ENCODE measurements around the gene APOC3.

Gene APOC3

DNA sequence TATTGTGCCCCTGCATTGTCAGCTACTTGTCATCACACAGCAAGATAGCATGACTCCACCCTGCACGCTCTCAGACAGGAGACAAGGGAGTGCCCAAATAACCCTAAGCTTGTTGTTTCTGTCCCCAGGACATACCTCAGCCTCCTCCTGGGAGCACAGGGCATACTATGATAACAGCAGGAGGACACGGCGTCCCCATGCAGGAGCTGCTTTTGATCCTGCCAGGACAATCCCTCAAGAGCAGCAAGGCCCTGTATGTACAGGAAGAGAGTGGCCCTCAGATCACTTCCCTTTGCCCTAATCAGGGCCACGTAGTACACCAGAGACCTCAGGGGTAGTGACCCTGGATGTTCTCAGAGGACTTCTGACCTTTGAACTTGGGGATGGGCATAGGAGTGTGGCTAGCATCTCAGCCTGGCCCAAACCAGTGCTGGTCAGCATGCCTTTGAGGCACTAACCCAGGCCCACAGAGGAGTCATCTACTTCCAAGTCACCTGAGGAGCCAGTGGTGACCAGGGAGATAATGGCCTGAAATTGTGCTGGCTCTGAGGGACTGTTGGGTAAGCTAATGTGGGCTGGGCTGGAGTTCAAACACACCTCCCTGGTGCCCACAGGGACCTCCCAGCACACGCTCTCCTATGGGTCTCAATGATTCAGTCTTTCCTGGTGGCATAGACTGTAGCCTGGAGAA is 15.8 kb upstream of the APOC3 start:
- no peak for DNase-seq
- no peak overlapping the region for H3K27ac ChIP-seq

GRCh38 chr11:116814502-116814901 is 15.2 kb upstream of the APOC3 start:
- DNase-seq: no peak
- TF ChIP-seq, protein P1, sequence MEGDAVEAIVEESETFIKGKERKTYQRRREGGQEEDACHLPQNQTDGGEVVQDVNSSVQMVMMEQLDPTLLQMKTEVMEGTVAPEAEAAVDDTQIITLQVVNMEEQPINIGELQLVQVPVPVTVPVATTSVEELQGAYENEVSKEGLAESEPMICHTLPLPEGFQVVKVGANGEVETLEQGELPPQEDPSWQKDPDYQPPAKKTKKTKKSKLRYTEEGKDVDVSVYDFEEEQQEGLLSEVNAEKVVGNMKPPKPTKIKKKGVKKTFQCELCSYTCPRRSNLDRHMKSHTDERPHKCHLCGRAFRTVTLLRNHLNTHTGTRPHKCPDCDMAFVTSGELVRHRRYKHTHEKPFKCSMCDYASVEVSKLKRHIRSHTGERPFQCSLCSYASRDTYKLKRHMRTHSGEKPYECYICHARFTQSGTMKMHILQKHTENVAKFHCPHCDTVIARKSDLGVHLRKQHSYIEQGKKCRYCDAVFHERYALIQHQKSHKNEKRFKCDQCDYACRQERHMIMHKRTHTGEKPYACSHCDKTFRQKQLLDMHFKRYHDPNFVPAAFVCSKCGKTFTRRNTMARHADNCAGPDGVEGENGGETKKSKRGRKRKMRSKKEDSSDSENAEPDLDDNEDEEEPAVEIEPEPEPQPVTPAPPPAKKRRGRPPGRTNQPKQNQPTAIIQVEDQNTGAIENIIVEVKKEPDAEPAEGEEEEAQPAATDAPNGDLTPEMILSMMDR (IDR thresholded peaks at IDR 0.05; ENCODE audit: low read depth, low read length): no peak
- no peaks in the 10 kb centered on the region for H3K9me3 ChIP-seq (ENCODE audit: severe bottlenecking)
- no peaks in the 10 kb centered on the region for H3K27me3 ChIP-seq (ENCODE audit: insufficient read depth, low read depth, severe bottlenecking)
- no peak overlapping the region for H3K27ac ChIP-seq
- no peak overlapping the region for H3K4me3 ChIP-seq (ENCODE audit: low read depth, low read length)
- no peaks in the 10 kb centered on the region for H3K36me3 ChIP-seq

More for the DNA sequence above, 15.8 kb upstream of the APOC3 start:
- TF ChIP-seq, protein P1 (IDR thresholded peaks at IDR 0.05; ENCODE audit: low read depth, low read length): no peak
- Histone ChIP-seq H3K9me3 (ENCODE audit: severe bottlenecking) (no peaks in the 10 kb centered on the region), H3K36me3 (no peaks in the 10 kb centered on the region), H3K4me3 (ENCODE audit: low read depth, low read length) (no peak overlapping the region), H3K27me3 (ENCODE audit: insufficient read depth, low read depth, severe bottlenecking) (no peaks in the 10 kb centered on the region)

DNA sequence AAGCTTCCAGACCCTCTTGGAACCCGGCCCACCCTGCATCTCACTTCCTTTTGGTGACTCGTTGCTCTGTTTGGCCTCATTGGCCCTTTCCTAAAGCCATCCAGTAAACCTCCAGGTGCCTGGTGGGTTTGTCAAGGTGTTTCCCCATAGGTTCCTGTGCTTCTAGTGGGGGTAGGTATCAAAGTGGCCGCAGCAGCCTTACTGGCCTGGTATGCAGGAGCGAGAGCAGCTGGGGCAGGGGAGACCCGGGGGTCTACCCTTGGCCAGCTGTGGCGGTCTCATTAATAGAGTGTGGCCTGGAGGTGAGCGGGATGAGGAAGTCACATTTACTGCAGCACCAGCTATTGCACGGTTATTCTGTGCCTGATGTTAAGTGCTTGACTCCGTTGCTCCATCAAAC is 10.7 kb upstream of the APOC3 start:
- DNase-seq: no peak
- Histone ChIP-seq H3K9me3 (ENCODE audit: severe bottlenecking) (no peaks in the 10 kb centered on the region), H3K36me3 (no peaks in the 10 kb centered on the region), H3K27ac (no peak overlapping the region), H3K4me3 (ENCODE audit: low read depth, low read length) (no peak overlapping the region), H3K27me3 (ENCODE audit: insufficient read depth, low read depth, severe bottlenecking) (no peaks in the 10 kb centered on the region)
- TF ChIP-seq, protein P1 (IDR thresholded peaks at IDR 0.05; ENCODE audit: low read depth, low read length): no peak

DNA sequence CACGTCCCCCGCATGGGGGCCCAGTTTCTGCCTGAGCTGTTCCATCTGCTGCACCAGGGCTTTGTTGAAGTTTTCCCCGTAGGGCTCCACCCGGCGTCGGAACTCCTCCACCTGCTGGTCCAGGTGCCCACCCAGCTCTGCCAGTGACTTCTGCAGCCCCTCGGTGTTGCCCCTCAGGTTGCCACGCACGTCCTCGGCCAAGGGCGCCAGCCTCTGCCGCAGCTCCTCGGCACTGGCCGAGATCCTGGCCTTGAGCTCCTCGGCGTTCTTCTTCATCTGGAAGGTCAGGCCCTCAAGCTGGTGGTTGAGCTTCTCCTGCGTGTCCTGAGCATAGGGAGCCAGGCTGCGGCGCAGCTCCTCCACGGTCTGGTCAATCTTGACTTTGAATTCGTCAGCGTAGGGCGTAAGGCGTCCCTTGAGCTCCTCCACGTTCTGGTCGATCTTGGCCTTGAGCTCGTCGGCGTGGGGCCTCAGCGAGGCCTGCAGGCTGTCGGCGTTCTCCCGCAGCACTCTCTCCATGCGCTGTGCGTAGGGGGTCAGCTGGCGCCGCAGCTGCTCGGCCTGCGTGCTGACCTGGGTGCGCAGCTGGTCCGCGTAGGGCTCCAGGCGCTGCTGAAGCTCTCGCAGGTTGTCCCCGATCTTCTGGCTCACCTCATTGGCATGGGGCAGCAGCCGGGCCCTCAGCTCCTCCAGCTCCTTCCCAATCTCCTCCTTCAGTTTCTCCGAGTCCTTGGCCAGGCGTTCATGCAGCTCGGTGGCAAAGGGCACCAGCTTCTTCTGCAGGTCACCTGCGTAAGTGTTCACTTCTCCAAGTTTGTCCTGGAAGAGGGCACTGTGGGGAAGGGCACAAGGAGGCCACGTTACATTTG is 8.4 kb upstream of the APOC3 start:
- DNase-seq: no peak
- Histone ChIP-seq H3K9me3 (ENCODE audit: severe bottlenecking) (no peaks in the 10 kb centered on the region), H3K4me3 (ENCODE audit: low read depth, low read length) (no peak overlapping the region), H3K27ac (no peak overlapping the region), H3K36me3 (no peaks in the 10 kb centered on the region), H3K27me3 (ENCODE audit: insufficient read depth, low read depth, severe bottlenecking) (no peaks in the 10 kb centered on the region)
- TF ChIP-seq, protein P1 (IDR thresholded peaks at IDR 0.05; ENCODE audit: low read depth, low read length): no peak

- no peak for DNase-seq
- TF ChIP-seq, protein P1 (IDR thresholded peaks at IDR 0.05; ENCODE audit: low read depth, low read length): no peak
- Histone ChIP-seq H3K4me3 (ENCODE audit: low read depth, low read length) (no peak overlapping the region), H3K27ac (no peak overlapping the region), H3K36me3 (no peaks in the 10 kb centered on the region), H3K27me3 (ENCODE audit: insufficient read depth, low read depth, severe bottlenecking) (no peaks in the 10 kb centered on the region), H3K9me3 (ENCODE audit: severe bottlenecking) (no peaks in the 10 kb centered on the region)
Observed at GRCh38 chr11:116822575-116822974, 7.1 kb upstream of the APOC3 start.

All from WERI-Rb-1 (cell line).